Fibroblast of pulmonary artery (primary cell): ENCODE results near the gene TBC1D2B.
A peak's percentile ranks its signal among the peaks of the same experiment; 100 is the strongest.

ENCODE experiments used
- DNase-seq: peaks from one replicate; pipeline ENCODE4 v3.0.0-alpha.2; 2010; ENCODE audit warnings: low read depth
- H3K4me3 ChIP-seq: replicated peaks from 2 replicates; pipeline ENCODE4 v1.5.1; 2011; ENCODE audit warnings: low read depth, mild to moderate bottlenecking, control low read depth, low read length, moderate library complexity
- TF ChIP-seq, protein P1 (sequence below): IDR thresholded peaks from 2 replicates; pipeline ENCODE4 v1.5.1; 2011; ENCODE audit warnings: mild to moderate bottlenecking, control low read depth, low read length, inconsistent platforms; ENCODE audit errors: missing control alignments

The TBC1D2B gene

DNA sequence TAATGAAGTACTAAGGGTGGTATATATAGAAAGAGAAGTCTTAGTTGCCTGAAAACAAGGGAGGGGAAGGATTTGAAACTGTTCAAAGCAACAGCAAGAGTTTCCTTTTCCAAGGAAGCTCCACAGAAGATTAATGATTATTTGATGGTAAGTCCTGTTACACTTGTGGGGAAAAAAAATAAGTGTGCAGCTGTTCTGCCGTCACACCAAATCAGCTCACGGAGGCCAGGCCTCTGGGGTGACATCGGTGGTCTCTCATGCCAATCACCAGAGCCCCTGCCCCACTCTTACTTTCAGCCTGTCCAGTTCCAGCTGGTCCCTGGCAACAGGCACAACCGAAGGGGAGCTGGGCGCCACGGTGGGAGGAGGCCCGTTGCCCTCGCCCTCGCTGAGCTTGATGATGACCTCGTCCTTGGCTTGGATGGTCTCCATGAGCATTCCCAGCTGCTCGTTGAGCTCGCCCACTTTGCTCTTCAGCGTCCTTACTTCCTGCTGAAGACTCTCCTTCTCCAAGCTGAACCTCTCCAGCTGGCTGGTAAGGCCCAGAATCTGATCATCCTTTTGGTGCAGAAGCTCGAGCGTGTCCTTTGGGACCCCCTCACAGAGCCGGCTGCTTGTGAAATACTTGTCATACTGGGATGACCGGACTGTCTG, 53.5 kb downstream of the TBC1D2B start:
- TF ChIP-seq, protein P1, sequence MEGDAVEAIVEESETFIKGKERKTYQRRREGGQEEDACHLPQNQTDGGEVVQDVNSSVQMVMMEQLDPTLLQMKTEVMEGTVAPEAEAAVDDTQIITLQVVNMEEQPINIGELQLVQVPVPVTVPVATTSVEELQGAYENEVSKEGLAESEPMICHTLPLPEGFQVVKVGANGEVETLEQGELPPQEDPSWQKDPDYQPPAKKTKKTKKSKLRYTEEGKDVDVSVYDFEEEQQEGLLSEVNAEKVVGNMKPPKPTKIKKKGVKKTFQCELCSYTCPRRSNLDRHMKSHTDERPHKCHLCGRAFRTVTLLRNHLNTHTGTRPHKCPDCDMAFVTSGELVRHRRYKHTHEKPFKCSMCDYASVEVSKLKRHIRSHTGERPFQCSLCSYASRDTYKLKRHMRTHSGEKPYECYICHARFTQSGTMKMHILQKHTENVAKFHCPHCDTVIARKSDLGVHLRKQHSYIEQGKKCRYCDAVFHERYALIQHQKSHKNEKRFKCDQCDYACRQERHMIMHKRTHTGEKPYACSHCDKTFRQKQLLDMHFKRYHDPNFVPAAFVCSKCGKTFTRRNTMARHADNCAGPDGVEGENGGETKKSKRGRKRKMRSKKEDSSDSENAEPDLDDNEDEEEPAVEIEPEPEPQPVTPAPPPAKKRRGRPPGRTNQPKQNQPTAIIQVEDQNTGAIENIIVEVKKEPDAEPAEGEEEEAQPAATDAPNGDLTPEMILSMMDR: no peak
- no peak overlapping the region for H3K4me3 ChIP-seq
- peak; percentile 55 for DNase-seq

DNA sequence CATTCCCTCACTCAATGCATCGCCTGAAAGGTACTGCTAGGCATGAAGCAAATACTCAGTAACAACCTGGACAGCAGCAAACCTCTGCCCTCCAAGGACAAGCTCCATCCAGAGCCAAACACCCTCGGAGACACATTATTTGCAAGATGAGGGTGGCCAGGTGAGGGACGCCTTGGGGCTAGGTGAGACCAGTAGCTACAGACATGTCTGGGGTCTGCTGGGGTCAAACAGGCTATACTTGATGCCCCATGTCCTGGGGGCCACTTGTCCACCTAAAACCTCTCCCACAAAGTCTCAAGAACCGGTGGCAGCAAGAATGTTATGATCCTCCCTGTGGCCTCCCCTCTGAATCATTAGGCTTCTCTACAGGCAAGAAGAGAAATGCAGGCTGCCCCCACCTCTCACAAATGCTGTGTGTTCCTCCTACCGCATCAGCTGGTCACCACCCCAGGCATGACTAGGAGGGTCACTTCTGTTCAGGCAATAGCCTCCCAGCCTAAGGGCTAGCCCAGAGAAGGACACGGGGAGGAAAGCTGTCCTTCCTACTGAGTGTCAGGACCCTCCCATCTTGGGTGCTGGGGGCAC, 54.3 kb downstream of the TBC1D2B start:
- no peak overlapping the region for H3K4me3 ChIP-seq
- TF ChIP-seq, protein P1: no peak
- DNase-seq: no peak

DNA sequence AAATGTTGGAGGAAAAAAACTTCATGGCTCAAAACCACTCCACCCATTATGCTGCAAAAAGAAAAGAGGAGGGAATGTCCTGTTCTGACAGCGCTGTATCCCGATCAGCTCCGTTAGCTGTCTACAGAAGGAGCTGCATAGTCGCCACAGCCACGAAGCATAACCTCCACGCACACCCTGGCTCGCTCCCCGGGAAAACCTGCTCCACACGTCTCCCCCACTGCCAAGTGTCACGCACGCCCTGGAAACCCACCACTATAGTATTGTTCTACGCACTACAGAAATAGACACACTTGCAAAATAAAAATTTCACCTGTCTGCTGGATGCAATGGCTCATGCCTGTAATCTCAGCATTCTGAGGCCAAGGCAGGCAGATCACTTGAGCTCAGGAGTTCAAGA, 55.8 kb downstream of the TBC1D2B start:
- no peak for DNase-seq
- H3K4me3 ChIP-seq: no peak overlapping the region
- TF ChIP-seq, protein P1: no peak

DNA sequence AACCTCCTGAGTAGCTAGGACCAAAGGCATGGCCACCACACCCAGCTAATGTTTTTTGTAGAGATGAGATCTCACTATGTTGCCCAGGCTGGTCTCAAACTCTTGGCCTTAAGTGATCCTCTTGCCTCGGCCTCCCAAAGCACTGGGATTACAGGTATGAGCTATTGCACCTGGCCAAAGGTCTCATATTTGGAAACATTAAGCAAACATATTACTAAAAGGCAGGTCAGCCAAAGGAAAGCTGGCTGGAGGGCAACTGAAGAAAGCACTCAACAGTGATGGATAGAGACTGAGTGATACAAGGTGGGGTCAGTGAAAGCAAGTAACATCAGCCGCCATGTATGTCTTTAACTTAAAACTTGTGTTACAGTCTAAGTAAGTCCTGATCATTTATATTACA, 57.5 kb downstream of the TBC1D2B start:
- no peak for DNase-seq
- TF ChIP-seq, protein P1: no peak
- H3K4me3 ChIP-seq: no peak overlapping the region

DNA sequence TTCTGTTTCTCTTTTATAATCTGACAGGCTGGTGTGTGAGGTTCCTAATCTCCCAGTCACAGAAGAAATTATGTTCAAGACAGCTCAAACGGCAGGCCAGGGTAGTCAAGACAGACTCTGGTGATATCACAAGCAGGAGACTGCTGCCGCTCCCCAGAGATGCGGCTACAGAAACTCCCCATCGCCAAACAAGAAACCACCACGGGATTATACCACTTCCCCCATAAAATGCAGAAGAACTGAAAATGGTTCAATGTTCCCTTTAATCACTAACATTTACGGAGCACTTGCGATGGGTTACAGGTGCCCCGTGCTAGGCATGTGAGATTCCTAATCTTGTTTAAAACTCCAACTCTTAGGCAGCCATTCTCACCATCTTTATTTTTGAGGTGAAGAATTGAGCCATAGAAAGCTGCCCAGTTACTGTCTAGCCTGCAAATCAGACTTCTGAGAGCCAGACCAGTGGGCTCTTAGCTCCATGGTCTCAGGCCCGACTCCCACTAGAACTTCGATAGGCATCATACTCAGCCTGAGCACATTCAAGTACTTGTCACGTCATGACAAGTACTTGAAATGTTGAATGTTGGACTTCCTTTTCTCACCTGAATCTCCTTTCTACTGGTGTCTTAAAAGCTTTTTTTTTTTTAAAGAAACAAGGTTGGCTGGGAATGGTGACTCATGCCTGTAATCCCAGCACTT, 58.4 kb downstream of the TBC1D2B start:
- TF ChIP-seq, protein P1: no peak
- DNase-seq: no peak
- no peak overlapping the region for H3K4me3 ChIP-seq

DNA sequence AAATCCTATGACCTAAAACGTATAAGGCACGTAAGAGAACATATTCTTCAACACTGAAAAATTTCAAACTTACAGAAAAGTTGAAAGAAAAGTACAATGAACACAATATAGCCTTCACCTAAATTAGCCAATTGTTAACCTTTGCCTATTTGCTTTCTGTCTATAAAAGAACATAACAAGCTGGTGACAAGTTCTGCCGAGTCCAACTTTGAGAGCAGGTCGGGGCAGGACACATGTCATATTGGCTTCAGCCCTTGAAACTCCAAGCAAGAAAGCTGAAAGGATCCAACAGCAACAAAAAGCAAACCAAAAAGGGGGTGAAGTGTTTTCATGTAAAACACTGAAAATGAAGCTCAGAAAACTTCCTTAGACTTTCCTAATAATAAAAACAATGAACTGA, 59.1 kb downstream of the TBC1D2B start:
- H3K4me3 ChIP-seq: no peak overlapping the region
- no peak for DNase-seq
- TF ChIP-seq, protein P1: no peak
